ENCODE results near the gene JADE3.

JADE3 gene

DNA sequence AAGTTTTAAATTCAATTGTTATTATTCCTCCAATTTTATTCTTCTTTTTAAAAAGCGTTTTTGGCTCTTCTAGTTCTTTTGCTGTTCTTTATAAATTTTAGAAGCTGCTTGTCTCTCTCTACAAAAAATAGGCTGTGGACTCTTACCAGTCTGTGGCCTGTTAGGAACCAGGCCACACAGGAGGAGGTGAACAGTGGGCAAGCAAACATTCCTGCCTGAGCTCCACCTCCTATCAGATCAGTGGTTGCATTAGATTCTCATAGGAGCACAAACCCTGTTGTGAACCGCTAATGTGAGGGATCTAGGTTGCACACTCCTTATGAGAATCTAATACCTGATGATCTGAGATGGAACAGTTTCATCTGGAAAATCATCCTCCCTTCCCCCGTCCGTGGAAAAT lies 23.1 kb downstream of the JADE3 start:
- TF ChIP-seq TAF1 (IDR thresholded peaks at IDR 0.05; ENCODE audit: low read depth) = no peak
- TF ChIP-seq, protein P1, sequence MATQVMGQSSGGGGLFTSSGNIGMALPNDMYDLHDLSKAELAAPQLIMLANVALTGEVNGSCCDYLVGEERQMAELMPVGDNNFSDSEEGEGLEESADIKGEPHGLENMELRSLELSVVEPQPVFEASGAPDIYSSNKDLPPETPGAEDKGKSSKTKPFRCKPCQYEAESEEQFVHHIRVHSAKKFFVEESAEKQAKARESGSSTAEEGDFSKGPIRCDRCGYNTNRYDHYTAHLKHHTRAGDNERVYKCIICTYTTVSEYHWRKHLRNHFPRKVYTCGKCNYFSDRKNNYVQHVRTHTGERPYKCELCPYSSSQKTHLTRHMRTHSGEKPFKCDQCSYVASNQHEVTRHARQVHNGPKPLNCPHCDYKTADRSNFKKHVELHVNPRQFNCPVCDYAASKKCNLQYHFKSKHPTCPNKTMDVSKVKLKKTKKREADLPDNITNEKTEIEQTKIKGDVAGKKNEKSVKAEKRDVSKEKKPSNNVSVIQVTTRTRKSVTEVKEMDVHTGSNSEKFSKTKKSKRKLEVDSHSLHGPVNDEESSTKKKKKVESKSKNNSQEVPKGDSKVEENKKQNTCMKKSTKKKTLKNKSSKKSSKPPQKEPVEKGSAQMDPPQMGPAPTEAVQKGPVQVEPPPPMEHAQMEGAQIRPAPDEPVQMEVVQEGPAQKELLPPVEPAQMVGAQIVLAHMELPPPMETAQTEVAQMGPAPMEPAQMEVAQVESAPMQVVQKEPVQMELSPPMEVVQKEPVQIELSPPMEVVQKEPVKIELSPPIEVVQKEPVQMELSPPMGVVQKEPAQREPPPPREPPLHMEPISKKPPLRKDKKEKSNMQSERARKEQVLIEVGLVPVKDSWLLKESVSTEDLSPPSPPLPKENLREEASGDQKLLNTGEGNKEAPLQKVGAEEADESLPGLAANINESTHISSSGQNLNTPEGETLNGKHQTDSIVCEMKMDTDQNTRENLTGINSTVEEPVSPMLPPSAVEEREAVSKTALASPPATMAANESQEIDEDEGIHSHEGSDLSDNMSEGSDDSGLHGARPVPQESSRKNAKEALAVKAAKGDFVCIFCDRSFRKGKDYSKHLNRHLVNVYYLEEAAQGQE (IDR thresholded peaks at IDR 0.05; ENCODE audit: low read depth) = no peak
- no peak for TF ChIP-seq ZBTB7A (IDR thresholded peaks at IDR 0.05; ENCODE audit: low read depth)
- no peak for TF ChIP-seq FOXM1 (IDR thresholded peaks at IDR 0.05; ENCODE audit: borderline replicate concordance, low read depth)
- TF ChIP-seq TEAD4 (IDR thresholded peaks at IDR 0.05) = no peak
- TF ChIP-seq YY1 (IDR thresholded peaks at IDR 0.05; ENCODE audit: low read depth) = no peak
- TF ChIP-seq NFIC (IDR thresholded peaks at IDR 0.05) = no peak
- TF ChIP-seq EP300 (IDR thresholded peaks at IDR 0.05; ENCODE audit: borderline replicate concordance) = no peak
- TF ChIP-seq EGR1 (IDR thresholded peaks at IDR 0.05) = no peak
- TF ChIP-seq CREB1 (IDR thresholded peaks at IDR 0.05; ENCODE audit: low read depth) = no peak
- TF ChIP-seq, protein P2, sequence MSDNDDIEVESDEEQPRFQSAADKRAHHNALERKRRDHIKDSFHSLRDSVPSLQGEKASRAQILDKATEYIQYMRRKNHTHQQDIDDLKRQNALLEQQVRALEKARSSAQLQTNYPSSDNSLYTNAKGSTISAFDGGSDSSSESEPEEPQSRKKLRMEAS (IDR thresholded peaks at IDR 0.05) = no peak

DNA sequence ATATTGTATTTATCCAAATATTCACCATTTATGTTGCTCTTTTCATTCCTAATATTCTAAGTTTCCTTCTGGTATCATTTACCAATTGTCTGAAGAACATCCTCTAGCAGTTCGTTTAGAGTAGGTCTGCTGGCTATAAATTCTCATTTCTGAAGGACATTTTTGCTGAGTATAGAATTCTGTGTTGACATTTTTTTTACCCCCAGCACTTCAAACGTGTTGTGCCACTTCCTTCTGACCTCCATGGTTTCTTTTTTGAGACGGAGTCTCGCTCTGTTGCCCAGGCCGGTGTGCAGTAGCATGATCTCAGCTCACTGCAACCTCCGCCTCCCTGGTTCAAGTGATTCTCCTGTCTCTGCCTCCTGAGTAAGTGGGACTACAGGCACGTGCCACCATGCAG lies 26.4 kb downstream of the JADE3 start:
- TF ChIP-seq TEAD4 (IDR thresholded peaks at IDR 0.05) = no peak
- TF ChIP-seq YY1 (IDR thresholded peaks at IDR 0.05; ENCODE audit: low read depth) = no peak
- TF ChIP-seq CREB1 (IDR thresholded peaks at IDR 0.05; ENCODE audit: low read depth) = no peak
- no peak for TF ChIP-seq TCF12 (IDR thresholded peaks at IDR 0.05; ENCODE audit: low read depth)
- TF ChIP-seq, protein P1 (IDR thresholded peaks at IDR 0.05; ENCODE audit: low read depth) = no peak
- TF ChIP-seq CEBPB (IDR thresholded peaks at IDR 0.05) = no peak
- TF ChIP-seq, protein P3, sequence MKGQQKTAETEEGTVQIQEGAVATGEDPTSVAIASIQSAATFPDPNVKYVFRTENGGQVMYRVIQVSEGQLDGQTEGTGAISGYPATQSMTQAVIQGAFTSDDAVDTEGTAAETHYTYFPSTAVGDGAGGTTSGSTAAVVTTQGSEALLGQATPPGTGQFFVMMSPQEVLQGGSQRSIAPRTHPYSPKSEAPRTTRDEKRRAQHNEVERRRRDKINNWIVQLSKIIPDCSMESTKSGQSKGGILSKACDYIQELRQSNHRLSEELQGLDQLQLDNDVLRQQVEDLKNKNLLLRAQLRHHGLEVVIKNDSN (IDR thresholded peaks at IDR 0.05) = no peak
- TF ChIP-seq FOXM1 (IDR thresholded peaks at IDR 0.05; ENCODE audit: borderline replicate concordance, low read depth) = no peak
- TF ChIP-seq RAD21 (IDR thresholded peaks at IDR 0.05; ENCODE audit: low read depth) = no peak
- TF ChIP-seq, protein P2 (IDR thresholded peaks at IDR 0.05) = no peak
- TF ChIP-seq EGR1 (IDR thresholded peaks at IDR 0.05) = no peak
- TF ChIP-seq EP300 (IDR thresholded peaks at IDR 0.05; ENCODE audit: borderline replicate concordance) = no peak
- no peak for TF ChIP-seq ZBTB7A (IDR thresholded peaks at IDR 0.05; ENCODE audit: low read depth)
- no peak for TF ChIP-seq TAF1 (IDR thresholded peaks at IDR 0.05; ENCODE audit: low read depth)
- no peak for TF ChIP-seq NFIC (IDR thresholded peaks at IDR 0.05)

DNA sequence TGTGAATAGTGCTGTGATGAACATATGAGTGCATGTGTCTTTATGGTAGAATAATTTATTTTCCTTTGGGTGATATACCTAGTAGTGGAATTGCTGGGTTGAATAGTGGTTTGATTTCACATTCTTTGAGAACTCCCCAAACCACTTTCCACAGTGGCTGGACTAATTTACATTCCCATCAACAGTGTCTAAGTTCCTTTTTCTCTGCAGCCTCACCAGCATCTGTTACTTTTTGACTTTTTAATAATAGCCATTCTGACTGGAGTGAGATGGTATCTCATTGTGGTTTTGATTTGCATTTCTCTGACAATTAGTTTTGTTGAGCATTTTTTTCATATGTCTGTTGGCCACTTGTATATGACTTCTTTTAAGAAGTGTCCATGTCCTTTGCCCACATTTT lies 29.1 kb downstream of the JADE3 start:
- TF ChIP-seq, protein P2 (IDR thresholded peaks at IDR 0.05) = no peak
- TF ChIP-seq RAD21 (IDR thresholded peaks at IDR 0.05; ENCODE audit: low read depth) = no peak
- TF ChIP-seq ZBTB7A (IDR thresholded peaks at IDR 0.05; ENCODE audit: low read depth) = no peak
- TF ChIP-seq NFIC (IDR thresholded peaks at IDR 0.05) = no peak
- no peak for TF ChIP-seq EP300 (IDR thresholded peaks at IDR 0.05; ENCODE audit: borderline replicate concordance)
- TF ChIP-seq TCF12 (IDR thresholded peaks at IDR 0.05; ENCODE audit: low read depth) = no peak
- TF ChIP-seq, protein P3 (IDR thresholded peaks at IDR 0.05) = no peak
- TF ChIP-seq CEBPB (IDR thresholded peaks at IDR 0.05) = no peak
- no peak for TF ChIP-seq TEAD4 (IDR thresholded peaks at IDR 0.05)
- TF ChIP-seq, protein P1 (IDR thresholded peaks at IDR 0.05; ENCODE audit: low read depth) = no peak
- TF ChIP-seq CREB1 (IDR thresholded peaks at IDR 0.05; ENCODE audit: low read depth) = no peak
- no peak for TF ChIP-seq FOXM1 (IDR thresholded peaks at IDR 0.05; ENCODE audit: borderline replicate concordance, low read depth)
- no peak for TF ChIP-seq EGR1 (IDR thresholded peaks at IDR 0.05)
- TF ChIP-seq TAF1 (IDR thresholded peaks at IDR 0.05; ENCODE audit: low read depth) = no peak
- TF ChIP-seq YY1 (IDR thresholded peaks at IDR 0.05; ENCODE audit: low read depth) = no peak

DNA sequence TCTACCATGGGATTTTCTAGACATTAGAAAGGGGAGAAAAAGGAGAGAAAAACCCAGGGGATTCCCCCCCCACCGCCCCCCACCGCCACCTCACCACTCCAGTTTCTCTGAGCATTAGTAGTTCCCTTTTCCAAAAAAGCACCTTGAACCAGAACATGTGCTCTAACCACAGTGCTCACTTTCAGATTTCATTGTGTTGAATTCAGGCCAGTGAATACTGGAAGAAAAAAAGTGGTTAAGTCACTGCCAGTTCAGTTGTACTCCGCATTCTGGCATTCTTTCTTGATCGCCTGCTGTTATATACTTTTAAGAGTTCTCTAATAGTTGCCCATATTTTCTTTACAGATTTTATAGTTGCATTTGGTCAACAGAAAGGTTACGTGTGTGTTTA lies 40.9 kb downstream of the JADE3 start:
- TF ChIP-seq EP300 (IDR thresholded peaks at IDR 0.05; ENCODE audit: borderline replicate concordance) = no peak
